Subcutaneous abdominal adipose tissue (tissue), 5 donors: ENCODE data around the gene NPC1.
A peak's percentile ranks its signal among the peaks of the same experiment; 100 is the strongest.

Experiments used
- H3K27ac ChIP-seq: one replicate; pipeline ENCODE4 v1.7.0; 2013; ENCODE audit warnings: low read depth, mild to moderate bottlenecking, inconsistent platforms, low read length, moderate library complexity
- H3K27me3 ChIP-seq, 5 donors: one replicate each; pipeline ENCODE4 v1.7.0; 2013; ENCODE audit warnings: low read length in 5 of 5, inconsistent platforms in 1 of 5; ENCODE audit not compliant: control insufficient read depth in 5 of 5, insufficient read depth in 4 of 5
- H3K36me3 ChIP-seq, 5 donors: one replicate each; pipeline ENCODE4 v1.7.0; 2013; ENCODE audit warnings: low read length in 5 of 5; ENCODE audit not compliant: control insufficient read depth in 5 of 5, insufficient read depth in 5 of 5
- H3K4me1 ChIP-seq, 5 donors: one replicate each; pipeline ENCODE4 v1.7.0; 2013; ENCODE audit warnings: low read length in 5 of 5, mild to moderate bottlenecking in 3 of 5, moderate library complexity in 1 of 5; ENCODE audit not compliant: control insufficient read depth in 5 of 5, insufficient read depth in 5 of 5
- H3K4me3 ChIP-seq, 5 donors: one replicate each; pipeline ENCODE4 v1.7.0; 2013; ENCODE audit warnings: low read length in 5 of 5, low read depth in 1 of 5
- H3K9ac ChIP-seq, 5 donors: one replicate each; pipeline ENCODE4 v1.7.0; 2013; ENCODE audit warnings: low read length in 5 of 5, mild to moderate bottlenecking in 4 of 5, moderate library complexity in 3 of 5
- H3K9me3 ChIP-seq, 5 donors: one replicate each; pipeline ENCODE4 v1.7.0; 2013; ENCODE audit warnings: low read length in 5 of 5; ENCODE audit not compliant: control insufficient read depth in 5 of 5
- donor health status: healthy.
- donor health status: healthy.
- donor health status: healthy.
- donor health status: healthy.
- donor health status: healthy.

The NPC1 gene

GRCh38 chr18:23553887-23554286 is 32.4 kb downstream of the NPC1 start:
- H3K36me3 ChIP-seq: peaks cover 22 to 89% (median 68%) of the 10 kb centered on the region in 5 donors
- H3K27me3 ChIP-seq: no peaks in the 10 kb centered on the region
- no peaks in the 10 kb centered on the region for H3K9me3 ChIP-seq
- H3K4me1 ChIP-seq: peaks cover 0 to 17% (median 13%) of the 10 kb centered on the region in 5 donors
- peak overlapping the region; percentile 20 for H3K27ac ChIP-seq
- H3K4me3 ChIP-seq: no peak overlapping the region
- no peak overlapping the region for H3K9ac ChIP-seq

GRCh38 chr18:23552505-23552904 is 33.8 kb downstream of the NPC1 start:
- no peak overlapping the region for H3K9ac ChIP-seq
- peaks cover 0 to 17% (median 13%) of the 10 kb centered on the region in 5 donors for H3K4me1 ChIP-seq
- H3K27me3 ChIP-seq: no peaks in the 10 kb centered on the region
- peaks cover 14 to 86% (median 69%) of the 10 kb centered on the region in 5 donors for H3K36me3 ChIP-seq
- no peaks in the 10 kb centered on the region for H3K9me3 ChIP-seq
- no peak overlapping the region for H3K4me3 ChIP-seq
- peak overlapping the region; percentile 20 for H3K27ac ChIP-seq

DNA sequence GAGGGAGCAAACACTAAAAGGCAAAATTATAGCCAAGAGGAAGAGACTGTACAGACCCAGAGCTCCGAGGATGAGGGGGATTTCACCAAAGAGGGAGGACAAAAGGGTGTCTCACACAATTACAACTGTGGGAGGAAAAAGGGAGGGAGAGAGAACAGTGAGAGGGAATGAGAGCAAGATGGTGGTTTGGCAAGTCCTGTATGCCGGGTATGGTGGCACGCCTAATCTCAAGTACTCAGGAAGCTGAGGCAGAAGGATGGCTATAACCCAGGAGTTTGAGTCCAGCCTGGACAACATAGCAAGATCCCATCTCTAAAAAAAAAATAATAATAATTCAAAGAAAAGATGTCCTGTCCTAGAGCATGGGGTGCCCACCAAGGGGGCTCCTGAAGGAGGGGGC is 34.3 kb downstream of the NPC1 start:
- no peak overlapping the region for H3K4me3 ChIP-seq
- H3K9me3 ChIP-seq: no peaks in the 10 kb centered on the region
- H3K27ac ChIP-seq: no peak overlapping the region
- H3K9ac ChIP-seq: no peak overlapping the region
- no peaks in the 10 kb centered on the region for H3K27me3 ChIP-seq
- H3K36me3 ChIP-seq: peaks cover 13 to 86% (median 73%) of the 10 kb centered on the region in 5 donors
- H3K4me1 ChIP-seq: peaks cover 0 to 17% (median 13%) of the 10 kb centered on the region in 5 donors

- no peak overlapping the region for H3K27ac ChIP-seq
- H3K36me3 ChIP-seq: peaks cover 16 to 83% (median 69%) of the 10 kb centered on the region in 5 donors
- no peak overlapping the region for H3K4me3 ChIP-seq
- H3K4me1 ChIP-seq: peaks cover 0 to 17% (median 13%) of the 10 kb centered on the region in 5 donors
- no peaks in the 10 kb centered on the region for H3K9me3 ChIP-seq
- H3K27me3 ChIP-seq: no peaks in the 10 kb centered on the region
- H3K9ac ChIP-seq: no peak overlapping the region
Observed at GRCh38 chr18:23550898-23551297, 35.4 kb downstream of the NPC1 start.

DNA sequence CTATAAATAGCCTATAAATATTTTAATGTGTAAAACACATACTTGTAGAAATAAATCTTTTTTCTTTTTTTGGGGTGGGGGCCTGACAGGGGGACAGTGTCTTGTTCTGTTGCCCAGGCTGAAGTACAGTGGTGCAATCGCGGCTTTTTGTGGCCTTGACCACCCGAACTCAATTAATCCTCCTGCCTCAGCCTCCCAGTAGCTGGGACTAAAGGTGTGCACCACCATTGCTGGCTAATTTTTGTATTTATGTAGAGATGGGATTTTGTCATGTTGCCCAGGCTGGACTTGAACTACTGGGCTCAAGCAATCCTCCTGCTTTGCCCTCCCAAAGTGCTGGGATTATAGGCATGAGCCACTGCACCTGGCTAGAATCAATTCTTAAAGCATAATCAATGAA is 37.6 kb downstream of the NPC1 start:
- Histone ChIP-seq H3K9me3 (no peaks in the 10 kb centered on the region), H3K9ac (no peak overlapping the region), H3K27me3 (no peaks in the 10 kb centered on the region), H3K4me1 (peaks cover 0 to 16% (median 10%) of the 10 kb centered on the region in 5 donors), H3K4me3 (no peak overlapping the region), H3K27ac (no peak overlapping the region), H3K36me3 (peaks cover 13 to 83% (median 64%) of the 10 kb centered on the region in 5 donors)

- no peak overlapping the region for H3K4me3 ChIP-seq
- H3K27me3 ChIP-seq: no peaks in the 10 kb centered on the region
- H3K9ac ChIP-seq: no peak overlapping the region
- peaks cover 13 to 83% (median 64%) of the 10 kb centered on the region in 5 donors for H3K36me3 ChIP-seq
- no peak overlapping the region for H3K27ac ChIP-seq
- H3K9me3 ChIP-seq: no peaks in the 10 kb centered on the region
- peaks cover 0 to 11% (median 6%) of the 10 kb centered on the region in 5 donors for H3K4me1 ChIP-seq
Observed at GRCh38 chr18:23548275-23548674, 38.0 kb downstream of the NPC1 start.

GRCh38 chr18:23547846-23548245 is 38.5 kb downstream of the NPC1 start:
- Histone ChIP-seq H3K27me3 (no peaks in the 10 kb centered on the region), H3K4me3 (no peak overlapping the region), H3K36me3 (peaks cover 13 to 83% (median 64%) of the 10 kb centered on the region in 5 donors), H3K4me1 (peaks cover 0 to 8% (median 1%) of the 10 kb centered on the region in 5 donors), H3K9ac (no peak overlapping the region), H3K27ac (no peak overlapping the region), H3K9me3 (no peaks in the 10 kb centered on the region)

- peaks cover 18 to 83% (median 64%) of the 10 kb centered on the region in 5 donors for H3K36me3 ChIP-seq
- H3K4me3 ChIP-seq: no peak overlapping the region
- H3K9me3 ChIP-seq: no peaks in the 10 kb centered on the region
- H3K27me3 ChIP-seq: no peaks in the 10 kb centered on the region
- H3K9ac ChIP-seq: no peak overlapping the region
- no peak overlapping the region for H3K27ac ChIP-seq
- peaks cover 0 to 3% (median 0%) of the 10 kb centered on the region in 5 donors for H3K4me1 ChIP-seq
Observed at GRCh38 chr18:23547306-23547705, 39.0 kb downstream of the NPC1 start.

DNA sequence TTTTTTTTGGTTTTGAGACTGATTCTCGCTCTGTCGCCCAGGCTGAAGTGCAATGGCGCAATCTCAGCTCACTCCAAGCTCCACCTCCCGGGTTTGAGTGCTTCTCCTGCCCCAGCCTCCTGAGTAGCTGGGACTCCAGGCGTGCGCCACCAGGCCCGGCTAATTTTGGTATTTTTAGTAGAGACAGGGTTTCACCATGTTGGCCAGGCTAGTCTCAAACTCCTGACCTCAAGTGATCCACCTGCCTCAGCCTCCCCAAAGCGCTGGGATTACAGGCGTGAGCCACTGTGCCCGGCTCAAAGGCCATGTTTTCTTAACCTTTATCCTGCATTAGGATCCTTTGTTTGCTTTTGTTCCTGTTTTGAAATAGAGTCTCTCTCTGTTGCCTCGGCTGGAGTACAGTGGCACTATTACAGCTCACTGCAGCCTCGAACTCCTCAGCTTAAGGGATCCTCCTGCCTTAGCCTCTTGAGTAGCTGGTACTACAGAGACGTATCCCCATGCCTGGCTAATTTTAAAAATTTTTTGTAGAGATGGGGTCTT is 41.0 kb downstream of the NPC1 start:
- peaks cover 14 to 86% (median 67%) of the 10 kb centered on the region in 5 donors for H3K36me3 ChIP-seq
- H3K27ac ChIP-seq: no peak overlapping the region
- no peaks in the 10 kb centered on the region for H3K9me3 ChIP-seq
- no peak overlapping the region for H3K9ac ChIP-seq
- H3K4me1 ChIP-seq: peaks cover 0 to 7% (median 0%) of the 10 kb centered on the region in 5 donors
- no peak overlapping the region for H3K4me3 ChIP-seq
- H3K27me3 ChIP-seq: no peaks in the 10 kb centered on the region

GRCh38 chr18:23542461-23542860 is 43.8 kb downstream of the NPC1 start:
- Histone ChIP-seq H3K4me3 (no peak overlapping the region), H3K27ac (no peak overlapping the region), H3K9ac (no peak overlapping the region), H3K36me3 (peaks cover 17 to 96% (median 85%) of the 10 kb centered on the region in 5 donors), H3K9me3 (no peaks in the 10 kb centered on the region), H3K4me1 (peaks cover 0 to 14% (median 5%) of the 10 kb centered on the region in 5 donors), H3K27me3 (no peaks in the 10 kb centered on the region)
